ENCODE data around the gene TBC1D4.

DNA sequence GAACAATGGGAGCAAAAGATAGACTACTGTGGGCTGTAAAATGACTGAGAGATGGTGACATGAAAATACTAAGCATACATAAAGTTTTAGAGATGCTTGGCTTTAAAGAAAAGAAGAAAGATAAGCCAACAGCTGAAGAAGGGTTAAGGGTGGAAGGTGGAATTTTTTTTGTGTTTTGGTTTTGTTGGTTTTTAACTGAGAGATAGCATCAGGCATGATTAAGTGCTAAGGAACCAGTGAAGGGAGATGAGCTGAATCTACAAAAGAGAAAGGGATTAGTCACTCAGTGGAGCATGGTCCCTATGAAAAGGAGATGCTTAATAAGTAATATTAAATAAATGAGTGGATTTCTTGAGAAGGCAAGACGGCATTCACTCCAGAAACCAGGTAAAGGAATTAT, 12.5 kb upstream of the TBC1D4 start:
- TF ChIP-seq, protein P1, sequence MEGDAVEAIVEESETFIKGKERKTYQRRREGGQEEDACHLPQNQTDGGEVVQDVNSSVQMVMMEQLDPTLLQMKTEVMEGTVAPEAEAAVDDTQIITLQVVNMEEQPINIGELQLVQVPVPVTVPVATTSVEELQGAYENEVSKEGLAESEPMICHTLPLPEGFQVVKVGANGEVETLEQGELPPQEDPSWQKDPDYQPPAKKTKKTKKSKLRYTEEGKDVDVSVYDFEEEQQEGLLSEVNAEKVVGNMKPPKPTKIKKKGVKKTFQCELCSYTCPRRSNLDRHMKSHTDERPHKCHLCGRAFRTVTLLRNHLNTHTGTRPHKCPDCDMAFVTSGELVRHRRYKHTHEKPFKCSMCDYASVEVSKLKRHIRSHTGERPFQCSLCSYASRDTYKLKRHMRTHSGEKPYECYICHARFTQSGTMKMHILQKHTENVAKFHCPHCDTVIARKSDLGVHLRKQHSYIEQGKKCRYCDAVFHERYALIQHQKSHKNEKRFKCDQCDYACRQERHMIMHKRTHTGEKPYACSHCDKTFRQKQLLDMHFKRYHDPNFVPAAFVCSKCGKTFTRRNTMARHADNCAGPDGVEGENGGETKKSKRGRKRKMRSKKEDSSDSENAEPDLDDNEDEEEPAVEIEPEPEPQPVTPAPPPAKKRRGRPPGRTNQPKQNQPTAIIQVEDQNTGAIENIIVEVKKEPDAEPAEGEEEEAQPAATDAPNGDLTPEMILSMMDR (IDR thresholded peaks at IDR 0.05): no peak
- no peak for TF ChIP-seq POLR2A (IDR thresholded peaks at IDR 0.05)

Measured in uterus (tissue), 2 donors.